Nephron progenitor cell (in vitro differentiated cells): ENCODE data around the gene BTLA.
"Not testable (repeated sequence)": the region's sequence is repeated elsewhere in the genome, so short reads cannot be mapped to it uniquely, and the experiment has no call there.

Source experiments
- DNase-seq: peaks from one replicate; pipeline ENCODE4 v3.0.0; 2021
- H3K27ac Mint-ChIP-seq: 2 replicates; pipeline ENCODE4 v1.8.0; 2021; ENCODE audit warnings: mild to moderate bottlenecking, moderate library complexity, mixed read lengths
- H3K27me3 Mint-ChIP-seq: 2 replicates; pipeline ENCODE4 v1.8.0; 2021; ENCODE audit warnings: mild to moderate bottlenecking, low read depth, mixed read lengths; ENCODE audit not compliant: poor library complexity
- H3K36me3 Mint-ChIP-seq: 2 replicates; pipeline ENCODE4 v1.8.0; 2021; ENCODE audit warnings: low read depth, mixed read lengths
- H3K4me1 Mint-ChIP-seq: 2 replicates; pipeline ENCODE4 v1.8.0; 2021; ENCODE audit warnings: mixed read lengths
- H3K4me3 Mint-ChIP-seq: 2 replicates; pipeline ENCODE4 v1.8.0; 2021; ENCODE audit warnings: mild to moderate bottlenecking, moderate library complexity, mixed read lengths
- H3K9me3 Mint-ChIP-seq: 2 replicates; pipeline ENCODE4 v1.8.0; 2021; ENCODE audit warnings: mild to moderate bottlenecking, moderate library complexity, mixed read lengths
- TF ChIP-seq, protein P1 (sequence below): fragments of 200-600 bp; sonication (generic); IDR thresholded peaks from 2 replicates; pipeline ENCODE4 v1.5.0; 2021; ENCODE audit warnings: antibody characterized with exemption

Gene BTLA

DNA sequence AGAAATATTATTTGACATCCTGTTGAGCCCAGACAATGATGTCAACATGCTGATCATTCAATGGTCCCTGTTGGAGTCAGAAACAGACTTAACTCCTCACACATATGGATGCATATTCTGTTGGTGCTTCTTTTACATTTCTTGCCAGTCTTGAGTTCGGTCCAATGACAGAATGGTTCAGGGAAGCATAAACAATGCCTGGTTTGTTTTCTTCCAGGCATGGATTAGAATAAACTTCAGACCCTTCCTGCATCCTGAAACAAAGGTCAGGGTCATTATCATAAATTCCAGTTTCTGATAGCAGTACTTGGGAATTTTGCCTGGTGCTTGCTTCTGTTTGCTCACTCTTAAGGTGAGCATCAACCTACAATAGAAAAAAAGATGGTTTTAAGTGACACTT, 33.3 kb downstream of the BTLA start:
- no peaks in the 10 kb centered on the region for H3K27me3 Mint-ChIP-seq
- H3K4me1 Mint-ChIP-seq = no peaks in the 10 kb centered on the region
- H3K9me3 Mint-ChIP-seq = no peaks in the 10 kb centered on the region
- H3K27ac Mint-ChIP-seq = no peak overlapping the region
- TF ChIP-seq, protein P1, sequence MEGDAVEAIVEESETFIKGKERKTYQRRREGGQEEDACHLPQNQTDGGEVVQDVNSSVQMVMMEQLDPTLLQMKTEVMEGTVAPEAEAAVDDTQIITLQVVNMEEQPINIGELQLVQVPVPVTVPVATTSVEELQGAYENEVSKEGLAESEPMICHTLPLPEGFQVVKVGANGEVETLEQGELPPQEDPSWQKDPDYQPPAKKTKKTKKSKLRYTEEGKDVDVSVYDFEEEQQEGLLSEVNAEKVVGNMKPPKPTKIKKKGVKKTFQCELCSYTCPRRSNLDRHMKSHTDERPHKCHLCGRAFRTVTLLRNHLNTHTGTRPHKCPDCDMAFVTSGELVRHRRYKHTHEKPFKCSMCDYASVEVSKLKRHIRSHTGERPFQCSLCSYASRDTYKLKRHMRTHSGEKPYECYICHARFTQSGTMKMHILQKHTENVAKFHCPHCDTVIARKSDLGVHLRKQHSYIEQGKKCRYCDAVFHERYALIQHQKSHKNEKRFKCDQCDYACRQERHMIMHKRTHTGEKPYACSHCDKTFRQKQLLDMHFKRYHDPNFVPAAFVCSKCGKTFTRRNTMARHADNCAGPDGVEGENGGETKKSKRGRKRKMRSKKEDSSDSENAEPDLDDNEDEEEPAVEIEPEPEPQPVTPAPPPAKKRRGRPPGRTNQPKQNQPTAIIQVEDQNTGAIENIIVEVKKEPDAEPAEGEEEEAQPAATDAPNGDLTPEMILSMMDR = no peak
- DNase-seq = no peak
- no peaks in the 10 kb centered on the region for H3K36me3 Mint-ChIP-seq
- no peak overlapping the region for H3K4me3 Mint-ChIP-seq

DNA sequence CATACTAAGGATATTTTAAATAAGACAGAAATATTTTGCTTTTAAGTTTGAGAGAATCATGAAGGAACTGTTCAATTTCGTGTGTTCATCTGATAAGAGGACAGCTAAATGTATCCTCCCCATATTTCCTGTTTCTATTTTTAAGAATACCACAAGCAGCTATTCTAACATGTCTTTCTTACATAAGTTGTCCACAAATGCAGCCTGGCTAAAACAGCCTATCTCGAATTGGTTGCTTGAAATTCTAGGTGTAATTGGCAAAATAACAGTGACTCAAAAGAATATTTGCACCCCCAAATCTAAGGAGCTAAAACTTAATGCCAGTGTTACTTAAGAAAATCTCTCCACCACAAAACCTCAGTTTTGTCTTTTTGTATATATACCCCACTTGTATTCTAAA, 35.0 kb downstream of the BTLA start:
- Mint-ChIP-seq H3K9me3 (no peaks in the 10 kb centered on the region), H3K27me3 (no peaks in the 10 kb centered on the region), H3K27ac (no peak overlapping the region), H3K4me1 (peaks cover 4% of the 10 kb centered on the region), H3K36me3 (no peaks in the 10 kb centered on the region), H3K4me3 (no peak overlapping the region)
- TF ChIP-seq, protein P1 = no peak
- no peak for DNase-seq

DNA sequence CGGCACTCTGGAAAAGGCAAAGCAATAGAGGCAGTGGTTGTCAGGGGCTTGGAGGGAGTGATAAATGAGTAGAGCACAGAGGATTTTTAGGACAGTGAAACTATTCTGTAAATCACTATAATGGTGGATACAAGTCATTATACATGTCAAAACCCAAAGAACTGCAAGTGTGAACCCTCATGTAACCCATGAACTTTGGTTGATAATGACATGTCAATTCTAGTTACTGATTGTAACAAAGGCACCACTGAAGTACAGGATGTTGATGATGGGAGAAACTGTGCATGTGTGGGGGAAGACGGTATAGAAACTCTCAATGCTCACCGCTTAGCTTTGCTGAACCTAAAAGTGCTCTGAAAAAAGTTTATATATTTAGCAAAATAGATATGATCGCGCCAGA, 36.0 kb downstream of the BTLA start:
- TF ChIP-seq, protein P1 = no peak
- no peak for DNase-seq
- H3K36me3 Mint-ChIP-seq = no peaks in the 10 kb centered on the region
- no peaks in the 10 kb centered on the region for H3K9me3 Mint-ChIP-seq
- H3K27me3 Mint-ChIP-seq = no peaks in the 10 kb centered on the region
- H3K27ac Mint-ChIP-seq = peak overlapping the region; percentile 17
- H3K4me1 Mint-ChIP-seq = peaks cover 4% of the 10 kb centered on the region
- H3K4me3 Mint-ChIP-seq = no peak overlapping the region

DNA sequence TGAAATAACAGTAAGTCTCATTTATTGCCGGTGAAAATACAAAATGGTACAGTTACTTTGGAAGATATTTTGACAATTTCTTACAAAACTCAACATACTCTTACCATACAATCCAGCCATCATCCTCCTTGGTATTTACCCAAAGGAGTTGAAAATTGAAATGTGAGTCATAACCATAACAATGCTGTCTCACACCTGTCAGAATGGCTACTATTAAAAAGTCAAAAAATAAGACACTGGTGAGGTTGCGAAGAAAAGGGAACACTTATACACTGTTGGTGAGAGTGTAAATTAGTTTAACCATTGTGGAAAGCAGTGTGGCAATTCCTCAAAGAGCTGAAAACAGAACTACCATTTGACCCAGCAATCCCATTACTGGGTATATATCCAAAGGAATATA, 37.5 kb downstream of the BTLA start:
- H3K36me3 Mint-ChIP-seq, H3K27me3 Mint-ChIP-seq, H3K4me1 Mint-ChIP-seq, H3K9me3 Mint-ChIP-seq, H3K4me3 Mint-ChIP-seq, H3K27ac Mint-ChIP-seq, DNase-seq: not testable (repeated sequence)

DNA sequence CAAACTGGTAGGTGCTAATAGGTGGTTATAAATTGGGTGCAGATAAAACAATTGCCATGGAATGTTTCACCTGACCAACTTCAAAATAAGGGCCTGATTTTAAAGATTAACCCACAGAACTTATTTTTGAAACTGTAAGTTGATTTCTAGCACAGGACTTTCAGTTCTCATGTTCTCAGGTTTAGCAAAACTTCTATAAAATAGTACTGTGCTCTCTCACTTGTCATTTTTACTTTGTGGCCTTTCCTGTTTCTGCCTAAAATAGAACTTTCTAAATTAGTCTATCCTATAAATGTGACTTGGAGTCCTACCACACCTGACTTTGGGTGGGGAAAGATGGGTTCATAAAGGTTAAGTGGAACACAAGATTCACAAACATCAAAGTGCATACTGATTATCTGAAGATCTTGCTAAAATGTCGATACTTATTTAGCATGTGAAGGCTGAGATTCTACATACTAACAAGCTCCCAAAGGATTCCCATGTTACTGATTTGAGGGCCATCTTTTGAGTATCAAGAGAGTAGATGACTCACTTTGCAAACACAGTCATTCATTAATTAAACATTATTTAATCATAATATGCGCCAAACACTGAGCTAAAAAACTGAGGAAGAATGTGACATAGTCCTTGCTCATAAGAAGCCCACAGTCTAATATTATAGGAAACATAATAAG, 38.6 kb downstream of the BTLA start:
- Mint-ChIP-seq H3K9me3 (no peaks in the 10 kb centered on the region), H3K27ac (no peak overlapping the region), H3K4me1 (peaks cover 4% of the 10 kb centered on the region), H3K4me3 (no peak overlapping the region), H3K36me3 (no peaks in the 10 kb centered on the region), H3K27me3 (no peaks in the 10 kb centered on the region)
- DNase-seq = no peak
- TF ChIP-seq, protein P1 = no peak

DNA sequence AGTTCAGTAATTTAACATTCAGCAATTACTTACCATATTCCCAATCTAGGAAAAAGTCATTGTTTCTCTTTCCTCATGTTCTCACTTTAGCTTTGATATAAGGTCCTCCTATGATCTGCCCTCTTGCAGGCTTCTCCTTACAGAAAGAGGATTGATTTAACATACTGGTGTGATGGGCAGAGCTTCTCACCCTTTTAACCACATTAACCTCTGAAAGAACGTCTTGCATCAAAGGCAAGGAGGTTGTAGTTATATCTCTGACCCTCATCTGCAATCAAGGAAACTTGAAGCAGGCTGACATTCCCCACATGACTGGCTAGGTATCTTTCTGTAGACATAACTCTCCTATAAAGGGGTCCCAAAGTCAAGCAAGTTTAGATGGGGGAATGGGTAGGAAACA, 39.5 kb downstream of the BTLA start:
- Mint-ChIP-seq H3K27ac (no peak overlapping the region), H3K4me1 (peaks cover 4% of the 10 kb centered on the region), H3K4me3 (no peak overlapping the region), H3K9me3 (no peaks in the 10 kb centered on the region), H3K36me3 (no peaks in the 10 kb centered on the region), H3K27me3 (no peaks in the 10 kb centered on the region)
- TF ChIP-seq, protein P1 = no peak
- DNase-seq = no peak
